HG03342 (cell line): ENCODE data around the gene PSMD13.
"Not testable (repeated sequence)": the region's sequence is repeated elsewhere in the genome, so short reads cannot be mapped to it uniquely, and the experiment has no call there.

Source experiments
- ATAC-seq: cut with Tn5 transposase; IDR thresholded peaks from one replicate; pipeline ENCODE4 v1.9.1; 2021; ENCODE audit warnings: mild to moderate bottlenecking, moderate library complexity; ENCODE audit not compliant: unreplicated experiment

The PSMD13 gene

GRCh38 chr11:236774-237767 lies at the start of gene PSMD13:
Gene PSMD13, plus strand, starts transcription at chr11:236976. Its CDS starts 74 bp downstream, at chr11:237050.
- ATAC-seq, result peak; percentile 76

GRCh38 chr11:189200-189783 lies 47.5 kb upstream of the PSMD13 start:
- peak; percentile 11 for ATAC-seq

GRCh38 chr11:189843-190311 lies 46.9 kb upstream of the PSMD13 start:
- peak; percentile 66 for ATAC-seq

GRCh38 chr11:190546-190945 lies 46.2 kb upstream of the PSMD13 start:
- not testable (repeated sequence) for ATAC-seq

GRCh38 chr11:191490-192478 lies 45.0 kb upstream of the PSMD13 start:
- ATAC-seq, result peak; percentile 50

- not testable (repeated sequence) for ATAC-seq
These were observed 44.1 kb upstream of the PSMD13 start, which contains the start of gene SCGB1C1 for GRCh38 chr11:192674-193128. Gene SCGB1C1, plus strand, starts transcription at chr11:193078. Its CDS starts 22 bp downstream, at chr11:193100.

GRCh38 chr11:193481-193880 lies 43.3 kb upstream of the PSMD13 start:
- ATAC-seq, result not testable (repeated sequence)

- no peak for ATAC-seq
These were observed 39.7 kb upstream of the PSMD13 start for GRCh38 chr11:196786-197731.

GRCh38 chr11:197741-198235 lies 39.0 kb upstream of the PSMD13 start:
- no peak for ATAC-seq

- no peak for ATAC-seq
These were observed 38.5 kb upstream of the PSMD13 start for GRCh38 chr11:198236-198806.

GRCh38 chr11:199004-199581 lies 37.7 kb upstream of the PSMD13 start:
- ATAC-seq, result no peak

GRCh38 chr11:199782-200181 lies 37.0 kb upstream of the PSMD13 start:
- no peak for ATAC-seq

GRCh38 chr11:200224-201003 lies 36.4 kb upstream of the PSMD13 start:
- no peak for ATAC-seq

- ATAC-seq, result no peak
These were observed 34.8 kb upstream of the PSMD13 start for GRCh38 chr11:201966-202365.

GRCh38 chr11:202490-202889 lies 34.3 kb upstream of the PSMD13 start:
- ATAC-seq, result no peak

- ATAC-seq, result no peak
These were observed 33.5 kb upstream of the PSMD13 start for GRCh38 chr11:203056-203944.
